Globus pallidus (tissue), 1 donor: ENCODE data around the gene CERK.
"Not testable (repeated sequence)": the region's sequence is repeated elsewhere in the genome, so short reads cannot be mapped to it uniquely, and the experiment has no call there.

Experiments used
- DNase-seq: peaks from one replicate; pipeline ENCODE4 v3.0.0-alpha.2; 2015; ENCODE audit warnings: low spot score

Gene CERK

DNA sequence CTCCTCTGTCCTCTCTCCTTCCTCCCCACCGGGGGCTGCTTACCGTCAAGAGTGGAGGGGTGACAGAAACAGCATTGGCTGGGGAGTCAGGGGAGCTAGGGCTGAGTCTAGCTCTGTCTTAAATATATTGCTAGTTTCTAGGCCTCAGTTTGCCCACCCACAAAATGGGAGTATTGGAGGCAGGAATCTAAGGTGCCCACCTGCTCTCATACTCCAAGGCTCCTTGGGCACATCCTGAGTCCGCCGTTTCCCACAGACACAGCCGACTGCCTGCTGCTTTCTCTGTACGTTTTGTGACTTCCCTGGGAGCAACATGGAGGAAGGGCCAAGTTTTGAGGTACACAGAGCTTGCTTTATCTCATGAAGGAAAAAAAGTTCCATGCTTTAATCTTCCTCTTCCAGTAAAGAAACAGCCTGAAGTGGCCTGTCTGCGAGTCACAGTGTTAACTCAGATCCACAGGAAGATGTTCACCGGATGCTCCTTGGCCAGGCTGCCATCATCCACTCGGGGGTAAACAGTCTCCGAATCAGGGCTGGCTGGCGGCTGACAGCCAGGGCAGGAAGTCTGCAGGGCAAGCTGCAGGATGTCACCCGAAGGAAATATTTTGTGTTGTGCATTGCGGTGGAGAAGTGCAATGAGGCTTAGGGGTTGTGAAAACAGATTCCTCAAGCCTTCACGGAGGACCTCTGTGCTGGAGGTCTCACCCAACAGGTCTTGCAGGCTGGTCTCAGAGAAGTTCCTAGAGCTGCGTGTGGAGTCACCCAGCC lies 11.0 kb upstream of the CERK start:
- no peak for DNase-seq

DNA sequence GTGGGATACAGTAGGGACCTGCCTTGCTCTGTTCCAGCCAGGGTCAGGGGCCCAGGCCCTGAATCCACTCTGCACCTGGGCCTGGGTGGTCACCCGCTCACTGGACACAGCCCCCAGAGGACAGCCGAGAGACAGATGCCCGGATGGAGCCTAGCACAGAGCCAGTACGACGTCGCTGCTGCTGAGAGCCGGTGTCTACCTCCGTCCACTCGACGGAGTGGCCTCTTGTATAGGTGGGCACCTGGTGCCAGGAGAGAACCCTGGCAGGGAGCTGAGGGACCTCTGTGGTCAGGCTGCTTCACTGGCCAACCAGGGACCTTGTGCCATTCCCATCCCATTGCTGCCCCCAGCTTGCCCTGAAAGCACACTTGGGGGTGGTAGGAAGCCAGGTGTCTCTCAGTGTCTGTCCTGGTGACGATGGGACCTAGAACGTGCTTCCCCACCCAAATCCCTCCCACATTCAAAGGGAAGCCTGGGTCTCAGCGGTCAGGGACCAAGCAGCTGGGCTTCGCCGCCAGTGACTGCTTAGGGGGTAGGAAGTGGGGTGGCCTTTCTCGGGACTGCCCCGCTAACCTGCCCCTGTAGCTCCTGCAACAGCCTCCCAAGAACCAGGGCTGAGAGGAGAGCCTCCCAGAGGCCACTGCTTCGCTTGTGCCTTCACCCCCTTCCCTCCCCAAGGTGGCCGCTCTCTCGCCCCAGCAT lies 10.3 kb upstream of the CERK start:
- no peak for DNase-seq

DNA sequence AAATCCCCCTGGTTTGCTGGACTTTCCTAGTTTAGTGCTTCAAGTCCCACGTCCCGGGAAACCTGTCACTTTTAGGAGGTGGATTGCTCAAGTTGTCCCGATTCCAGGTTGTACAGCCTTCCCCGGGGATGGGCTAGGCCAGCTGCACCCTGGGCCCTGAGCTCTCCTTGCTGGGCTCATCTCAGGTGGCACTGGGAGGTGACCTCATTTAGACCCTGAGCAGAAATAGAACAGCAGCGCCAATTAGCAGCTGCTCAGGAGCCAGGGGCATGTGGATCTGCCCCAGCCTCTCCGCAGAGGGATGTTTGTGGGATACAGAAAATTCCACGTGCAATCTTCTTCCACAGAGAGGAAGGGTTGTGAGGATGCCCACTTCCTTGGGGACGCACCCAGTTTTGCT lies 9.6 kb upstream of the CERK start:
- DNase-seq: no peak

DNA sequence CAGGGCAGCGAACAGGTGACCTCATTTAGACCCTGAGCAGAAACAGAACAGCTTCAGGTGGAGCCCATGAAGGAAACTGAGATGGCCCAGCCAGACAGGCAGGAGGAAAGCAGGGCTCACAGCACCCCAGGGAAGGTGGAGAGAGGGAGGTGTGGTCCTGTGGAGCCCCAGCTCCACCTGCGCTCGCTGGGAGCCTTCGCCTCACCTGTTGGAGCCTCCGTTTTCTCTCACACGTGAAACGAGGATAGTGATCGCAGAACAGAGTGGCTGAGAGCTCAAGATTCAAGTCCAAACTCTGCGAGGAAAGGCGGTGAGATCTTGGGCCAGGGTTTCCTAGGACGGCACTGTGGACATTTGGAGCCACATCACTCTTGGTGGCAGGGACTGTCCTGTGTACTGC lies 8.6 kb upstream of the CERK start:
- DNase-seq: no peak

DNA sequence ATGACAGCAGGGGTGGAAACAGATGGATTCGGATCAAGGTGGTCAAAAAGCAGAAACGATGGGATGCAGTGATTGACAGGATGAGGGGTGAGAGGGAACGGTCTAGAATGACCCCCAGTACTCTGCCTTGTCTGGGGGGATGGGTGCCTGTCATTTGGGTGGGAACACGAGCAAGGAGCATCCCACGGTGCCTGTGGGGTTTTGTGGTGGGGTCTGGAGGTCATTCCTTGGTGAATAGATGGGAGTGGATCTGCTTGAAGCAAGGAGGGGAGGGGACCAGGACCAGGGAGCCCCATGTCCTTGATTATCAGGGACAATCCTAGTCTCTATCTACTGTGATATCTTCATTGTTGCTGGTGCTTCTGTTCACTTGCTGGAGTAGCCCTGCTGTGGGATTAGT lies 8.1 kb upstream of the CERK start:
- DNase-seq: no peak

DNA sequence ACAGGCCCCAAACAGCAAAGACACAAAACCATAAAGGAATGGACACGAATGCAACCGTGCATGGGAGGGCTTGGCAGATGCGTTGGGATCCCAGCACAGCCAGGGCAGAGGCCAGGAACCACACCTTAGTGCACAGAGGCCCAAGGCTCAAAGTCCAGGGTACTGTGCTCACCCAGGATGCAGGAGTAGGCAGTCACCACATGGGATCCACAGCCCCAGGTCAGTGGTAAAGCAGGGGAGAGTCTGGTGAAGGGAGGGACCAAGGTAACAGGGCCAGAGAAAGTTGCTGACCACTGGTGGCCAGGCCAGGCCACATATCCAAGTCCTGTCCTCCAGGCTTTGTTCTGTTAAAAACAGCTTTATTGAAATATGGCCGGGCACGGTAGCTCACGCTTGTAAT lies 6.5 kb upstream of the CERK start:
- DNase-seq: no peak

DNA sequence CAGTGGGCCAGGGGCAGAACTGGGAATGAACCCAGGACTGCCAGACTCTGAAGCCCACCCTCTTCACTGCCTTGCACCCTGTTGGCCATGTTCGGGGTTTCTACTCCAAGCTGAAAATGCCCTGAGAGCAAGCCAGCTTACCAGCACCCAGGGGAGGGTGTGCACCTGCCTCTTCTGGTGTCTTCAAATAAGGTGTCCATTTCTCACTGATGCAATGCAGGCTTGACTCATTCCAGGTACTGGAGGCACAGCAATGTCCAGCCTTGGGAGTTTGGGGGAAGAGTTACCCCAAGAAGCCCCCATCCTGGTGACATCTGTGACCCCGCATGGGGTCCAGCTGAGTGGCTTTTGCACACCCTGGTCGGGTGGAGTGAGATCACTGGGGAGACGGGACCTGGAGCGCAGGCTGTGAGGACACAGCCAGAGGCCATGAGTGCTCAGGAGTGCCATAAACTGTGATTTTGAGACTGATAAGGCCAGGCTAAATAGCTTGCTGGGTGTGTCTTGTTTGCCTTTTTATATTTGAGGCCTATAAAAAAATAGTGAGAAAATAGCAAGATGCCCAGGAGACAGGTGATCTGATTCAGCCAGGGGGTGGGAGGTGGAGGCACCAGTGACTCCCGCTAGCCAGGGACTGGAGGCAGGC lies 4.6 kb upstream of the CERK start:
- DNase-seq: no peak

DNA sequence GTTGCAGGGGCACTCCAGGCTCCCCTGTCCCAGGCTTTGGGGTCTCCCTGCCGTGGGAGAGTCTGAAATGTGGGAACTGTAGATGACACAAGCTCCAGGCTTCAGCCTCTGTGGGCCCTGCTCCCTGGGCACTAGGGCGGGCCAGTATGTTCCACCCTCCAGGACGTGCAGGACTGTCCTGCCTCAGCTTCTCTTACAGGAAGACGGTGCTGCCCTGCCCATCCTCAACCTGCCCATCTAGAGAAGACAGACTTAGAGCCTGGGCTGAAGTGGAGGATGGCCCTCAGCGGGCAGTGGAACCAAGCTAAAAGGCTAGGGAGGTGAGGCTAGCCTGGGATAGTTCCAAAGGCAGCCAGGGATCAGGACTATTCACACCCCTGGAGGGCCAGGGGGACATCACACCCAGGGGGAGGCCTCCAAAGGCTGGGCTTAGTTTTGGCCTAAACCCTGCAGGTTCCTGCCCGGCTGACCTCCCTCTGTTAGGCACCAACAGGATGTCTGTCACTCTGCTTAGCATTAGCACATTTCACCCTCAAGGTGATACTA lies 4.0 kb upstream of the CERK start:
- DNase-seq: no peak

DNA sequence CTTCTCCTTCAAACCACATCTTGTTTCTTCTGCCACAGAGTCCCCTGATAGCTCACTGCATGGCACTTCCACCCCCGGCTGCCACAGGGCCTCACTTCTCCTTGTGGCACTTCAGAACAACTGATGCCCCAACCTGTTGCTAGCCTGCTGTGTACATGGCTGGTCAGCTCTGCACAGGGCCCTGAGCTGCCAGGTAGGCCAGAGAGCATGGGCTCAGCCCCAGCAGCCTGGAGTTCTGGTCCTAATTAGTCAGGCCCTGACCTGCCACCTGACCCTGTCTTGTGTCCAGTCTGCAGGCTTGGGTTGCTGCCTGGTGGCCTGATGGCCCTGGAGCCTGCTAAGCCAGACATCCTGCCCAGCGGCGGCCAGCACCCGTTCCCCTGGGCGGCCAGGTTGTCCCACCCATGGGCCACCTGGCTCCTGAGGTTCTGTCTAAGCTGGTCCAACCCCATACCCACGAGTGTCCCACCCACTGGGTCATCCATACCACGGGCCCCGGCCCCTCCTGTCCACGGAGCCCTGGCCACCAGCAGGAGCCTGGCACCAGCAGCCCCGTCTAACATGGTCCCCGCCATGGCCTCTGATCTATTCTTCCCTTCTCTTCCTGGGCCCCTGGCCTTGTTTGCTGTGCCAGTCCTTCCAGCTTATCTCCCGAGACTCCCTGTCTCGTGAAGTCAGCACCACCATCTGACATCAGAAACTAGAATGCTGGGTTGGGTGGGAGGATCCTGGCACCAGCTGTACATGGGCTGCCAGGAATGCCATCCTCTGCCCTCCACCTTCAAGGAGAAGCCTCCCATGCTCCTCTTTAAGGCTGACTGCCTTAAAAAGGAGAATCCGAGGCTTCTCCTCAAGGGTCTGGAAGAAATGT lies 3.1 kb upstream of the CERK start:
- no peak for DNase-seq

DNA sequence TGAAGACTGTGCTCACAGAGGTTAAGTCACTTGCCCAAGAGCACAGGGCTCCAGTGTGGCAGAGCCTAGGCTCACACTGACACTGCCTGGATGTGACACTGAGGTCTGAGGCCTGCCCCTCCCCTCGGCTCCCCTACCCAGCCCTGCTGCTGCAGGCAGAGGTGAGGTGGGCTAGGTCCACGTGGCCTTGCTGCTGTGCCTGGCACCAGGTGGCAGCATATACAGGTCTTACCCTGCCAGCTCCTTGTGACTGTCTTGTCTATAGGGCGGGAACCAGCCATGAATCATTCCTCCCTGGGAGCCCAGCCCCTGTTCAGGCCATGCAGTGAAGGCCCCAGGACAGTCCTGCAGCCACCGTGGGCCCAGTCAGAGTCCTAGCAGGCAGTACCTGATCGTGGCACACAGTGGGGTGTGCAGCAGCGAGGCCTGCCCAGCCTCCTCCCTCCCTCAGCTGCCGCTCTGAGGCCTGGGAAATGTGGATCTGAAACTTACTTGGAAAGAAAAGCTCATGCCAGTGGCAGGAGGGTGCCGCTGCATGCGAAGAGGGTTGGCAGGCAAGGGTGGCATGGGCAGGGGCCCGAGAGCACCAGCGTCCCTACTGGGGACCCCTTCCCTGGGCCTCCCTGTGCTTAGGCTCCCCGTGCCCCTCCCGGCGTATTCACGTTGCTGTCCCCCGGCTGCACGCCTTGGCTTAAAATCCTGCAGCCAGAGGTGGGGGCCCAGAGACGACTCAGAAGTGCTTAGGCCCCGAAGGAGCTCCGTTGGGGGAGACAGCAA lies 1.2 kb upstream of the CERK start:
- no peak for DNase-seq

DNA sequence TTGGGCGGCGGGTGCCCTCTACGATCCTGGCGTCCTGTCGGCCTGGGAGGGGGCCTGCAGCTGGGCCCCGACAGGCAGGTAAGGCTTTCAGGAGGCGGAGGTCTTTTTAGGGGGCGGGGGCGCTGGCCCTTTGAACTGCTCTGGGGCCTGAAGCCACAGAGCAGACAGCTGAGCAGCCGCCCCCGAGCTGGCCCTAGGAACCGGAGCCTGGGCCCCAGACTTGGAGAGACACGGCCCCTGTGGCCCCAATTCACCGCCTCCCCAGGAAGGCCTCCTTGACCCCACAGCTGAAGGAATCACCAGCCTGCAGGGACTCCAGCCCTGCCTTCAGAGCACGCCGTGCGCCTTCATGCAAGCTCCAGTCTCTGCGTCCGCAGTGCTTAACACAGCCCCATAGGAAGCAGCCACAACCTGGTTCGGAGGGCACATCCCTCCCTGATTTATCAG lies 618 bp upstream of the CERK start:
- DNase-seq: no peak

DNA sequence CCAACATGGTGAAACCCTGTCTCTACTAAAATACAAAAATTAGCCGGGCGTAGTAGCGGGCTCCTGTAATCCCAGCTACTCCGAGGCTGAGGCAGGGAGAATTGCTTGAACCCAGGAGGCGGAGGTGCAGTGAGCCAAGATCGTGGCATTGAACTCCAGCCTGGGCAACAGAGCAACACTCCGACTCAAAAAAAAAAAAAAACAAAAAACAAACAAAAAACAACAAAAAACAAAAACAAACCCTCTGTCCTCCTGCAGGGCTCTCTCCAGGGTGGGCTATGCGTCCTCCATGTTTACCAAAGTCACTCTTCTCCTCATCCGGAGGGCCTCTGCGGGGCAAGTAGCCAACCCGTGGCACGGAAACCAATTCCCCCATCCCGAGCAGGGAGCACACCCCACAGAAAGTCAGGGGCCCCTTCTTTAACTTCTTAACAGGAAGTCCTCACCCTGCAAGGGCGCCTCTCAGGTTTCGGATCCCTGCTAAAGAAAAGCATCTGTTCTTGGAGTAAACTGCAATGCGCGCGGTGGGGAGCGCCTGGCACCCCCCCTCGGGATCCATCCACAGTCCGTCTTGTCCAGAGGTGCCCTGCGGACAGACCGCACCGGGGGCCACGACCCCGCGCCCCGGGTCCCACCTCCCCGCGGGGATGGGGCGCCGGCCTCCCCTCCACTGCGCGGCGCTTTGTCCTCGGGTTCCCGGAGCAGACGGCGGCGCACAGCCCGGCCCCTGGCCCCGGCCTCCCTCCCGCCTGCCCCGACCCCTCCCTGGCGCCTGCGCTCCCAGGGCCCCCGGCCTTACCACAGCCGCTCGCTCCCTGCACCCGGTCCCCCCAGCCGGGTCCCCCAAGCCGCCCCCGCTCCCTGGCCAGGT lies 712 bp downstream of the CERK start:
- peak; percentile 27 for DNase-seq

DNA sequence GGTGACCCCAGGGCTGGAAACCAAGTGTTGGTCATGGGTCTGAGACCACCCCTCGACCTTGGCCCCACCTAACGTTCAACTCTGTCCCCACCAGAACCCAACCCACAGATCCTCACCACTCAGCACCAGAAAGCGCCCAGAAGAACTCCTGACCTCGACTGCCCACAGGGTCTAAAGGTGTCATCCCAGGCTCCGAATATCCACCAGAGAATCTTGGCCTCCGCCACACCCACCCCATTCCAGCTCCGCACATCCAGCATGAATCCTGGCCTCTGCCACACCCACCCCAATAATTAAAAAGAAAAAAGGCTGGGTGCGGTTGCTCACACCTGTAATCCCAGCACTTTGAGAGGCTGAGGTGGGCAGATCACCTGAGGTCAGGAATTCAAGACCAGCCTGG lies 1.3 kb downstream of the CERK start:
- DNase-seq: no peak

DNA sequence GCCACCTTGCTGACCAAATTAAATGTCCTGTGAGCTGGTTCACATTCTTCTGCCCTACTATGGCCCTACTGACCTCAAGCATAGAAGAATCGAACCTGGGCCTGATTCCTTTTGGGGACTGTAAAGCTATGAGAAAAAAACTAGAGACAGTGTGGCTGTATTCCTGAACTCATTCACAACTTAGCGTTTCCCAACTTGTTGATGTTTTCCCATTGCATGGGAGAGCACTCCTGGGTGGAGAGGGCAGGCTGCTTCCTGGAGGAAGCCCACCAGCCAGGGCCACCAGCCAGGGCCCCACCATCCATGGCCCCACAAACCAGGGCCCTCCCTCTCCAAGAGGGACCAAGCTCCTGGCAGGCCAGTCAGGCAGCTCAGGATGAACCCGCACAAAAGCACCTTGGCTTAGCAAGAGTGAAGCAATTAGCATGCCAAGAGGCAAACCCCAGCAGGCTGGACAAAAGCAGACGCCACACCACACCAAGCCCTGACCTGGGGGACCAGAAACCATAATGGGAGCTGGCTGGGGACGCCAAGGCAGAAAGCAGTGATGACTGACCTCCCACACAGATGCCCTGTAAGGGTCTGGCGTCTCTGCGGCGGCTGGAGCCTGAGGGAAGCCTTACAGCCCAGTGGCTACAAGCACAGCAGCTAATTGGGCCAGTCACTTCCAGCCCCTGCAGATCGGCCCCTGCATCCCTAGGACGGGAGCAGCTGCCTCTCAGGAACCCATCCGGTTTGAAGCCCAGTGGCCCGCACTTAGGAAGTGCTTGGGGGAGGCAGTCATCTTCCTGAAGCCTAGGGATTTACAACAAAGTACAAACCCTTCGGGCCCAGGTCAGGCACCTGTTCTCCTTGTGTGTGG lies 2.1 kb downstream of the CERK start:
- no peak for DNase-seq

DNA sequence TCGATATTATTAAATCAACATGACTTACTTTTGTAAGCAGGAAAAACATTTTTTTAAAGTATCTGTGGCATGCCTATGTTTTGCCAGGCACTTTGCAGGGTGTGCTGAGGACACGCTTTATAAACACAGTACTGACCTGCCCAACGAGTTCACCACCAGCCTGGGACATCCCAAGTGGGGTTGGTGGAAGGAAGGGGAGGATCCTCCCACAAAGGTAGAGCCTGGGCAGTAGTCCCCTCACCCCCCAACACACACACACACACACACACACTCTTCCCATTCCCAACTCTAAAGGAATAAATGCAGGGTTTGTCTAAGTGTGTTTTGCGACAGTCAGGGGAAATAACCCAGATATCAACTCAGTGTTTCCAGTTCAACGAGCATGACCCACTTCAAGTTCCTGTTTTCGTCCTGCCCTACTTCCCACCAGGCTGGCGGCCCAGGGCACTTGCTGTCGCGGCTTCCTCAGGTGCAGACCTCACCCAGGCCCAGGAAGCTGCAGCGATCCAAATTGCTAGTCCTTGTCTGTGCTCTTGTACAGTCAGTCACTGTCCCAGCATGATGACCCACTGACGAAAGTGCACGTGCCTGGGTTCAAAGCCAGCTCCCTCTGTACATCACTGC lies 3.1 kb downstream of the CERK start:
- DNase-seq: no peak

DNA sequence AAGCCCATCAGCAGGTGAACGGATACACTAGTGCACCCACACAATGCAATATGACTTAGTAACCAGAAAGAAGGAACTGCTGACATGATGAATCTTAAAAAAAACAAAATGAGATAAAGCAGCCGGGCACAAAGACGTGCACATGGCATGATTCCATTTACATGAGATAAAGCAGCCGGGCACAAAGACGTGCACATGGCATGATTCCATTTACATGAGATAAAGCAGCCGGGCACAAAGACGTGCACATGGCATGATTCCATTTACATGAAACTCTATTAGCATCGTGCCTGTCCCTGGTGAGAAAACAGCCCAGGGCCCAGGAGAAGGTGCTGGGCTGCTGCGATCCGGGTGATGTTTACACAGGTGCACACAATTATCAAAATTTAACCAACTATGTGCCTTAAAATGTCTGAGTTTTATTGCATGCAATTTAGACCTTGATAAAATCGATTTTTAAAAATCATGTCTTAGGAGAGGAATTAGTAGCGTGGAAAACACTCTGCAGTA lies 3.8 kb downstream of the CERK start:
- DNase-seq: not testable (repeated sequence)

DNA sequence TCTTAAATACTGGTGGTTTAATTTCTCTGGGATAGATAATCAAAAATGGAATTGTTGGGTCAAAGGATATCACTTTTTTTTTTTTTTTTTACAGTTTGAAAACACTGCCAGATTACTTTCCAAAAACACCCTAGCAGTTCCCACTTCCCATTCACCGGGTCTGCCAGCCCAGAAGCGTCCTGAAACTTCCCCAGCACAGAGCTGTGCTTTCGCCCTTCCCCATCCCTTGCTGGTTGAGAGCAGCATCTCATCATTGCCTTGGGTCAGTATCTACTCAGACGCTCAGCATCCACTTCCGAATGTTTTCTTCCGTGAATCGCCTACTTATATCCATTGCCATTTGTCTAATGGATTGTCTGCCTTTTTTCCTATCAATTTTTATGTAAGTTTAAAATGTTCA lies 5.5 kb downstream of the CERK start:
- DNase-seq: no peak

DNA sequence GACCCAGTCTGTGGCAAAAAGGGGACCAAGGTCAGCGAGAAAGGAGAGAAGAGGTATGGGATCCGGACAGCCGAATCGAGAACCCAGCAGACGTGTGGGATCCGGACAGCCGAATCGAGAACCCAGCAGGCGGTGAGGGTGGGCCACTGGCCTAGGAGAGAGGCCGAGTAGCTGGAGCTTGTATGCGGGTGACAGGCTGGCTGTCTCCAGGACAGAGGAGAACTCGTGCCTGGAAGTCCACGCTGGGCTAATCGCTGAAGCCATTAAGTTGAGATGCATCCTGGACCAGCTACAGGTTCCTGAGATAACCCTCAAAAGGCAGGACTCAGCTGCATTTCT lies 6.0 kb downstream of the CERK start:
- DNase-seq: no peak
